Gastroesophageal sphincter (tissue), 3 donors: ENCODE measurements around the gene TMCC1.

ENCODE experiments used
- POLR2AphosphoS5 ChIP-seq: sonication (generic); formaldehyde crosslinking; IDR thresholded peaks from one replicate; pipeline ENCODE4 v1.6.1; 2017; ENCODE audit warnings: antibody characterized with exemption
- TF ChIP-seq, protein P1 (sequence below), 4 experiments: fragments of 200-600 bp in 2 of 4; fragments of 450-650 bp in 2 of 4; sonication (generic) in 1 of 4; IDR thresholded peaks; one replicate each; pipeline ENCODE4 v1.5.1; 2017 to 2019; ENCODE audit warnings: antibody characterized with exemption in 4 of 4, mild to moderate bottlenecking in 2 of 4, moderate library complexity in 2 of 4

DNA sequence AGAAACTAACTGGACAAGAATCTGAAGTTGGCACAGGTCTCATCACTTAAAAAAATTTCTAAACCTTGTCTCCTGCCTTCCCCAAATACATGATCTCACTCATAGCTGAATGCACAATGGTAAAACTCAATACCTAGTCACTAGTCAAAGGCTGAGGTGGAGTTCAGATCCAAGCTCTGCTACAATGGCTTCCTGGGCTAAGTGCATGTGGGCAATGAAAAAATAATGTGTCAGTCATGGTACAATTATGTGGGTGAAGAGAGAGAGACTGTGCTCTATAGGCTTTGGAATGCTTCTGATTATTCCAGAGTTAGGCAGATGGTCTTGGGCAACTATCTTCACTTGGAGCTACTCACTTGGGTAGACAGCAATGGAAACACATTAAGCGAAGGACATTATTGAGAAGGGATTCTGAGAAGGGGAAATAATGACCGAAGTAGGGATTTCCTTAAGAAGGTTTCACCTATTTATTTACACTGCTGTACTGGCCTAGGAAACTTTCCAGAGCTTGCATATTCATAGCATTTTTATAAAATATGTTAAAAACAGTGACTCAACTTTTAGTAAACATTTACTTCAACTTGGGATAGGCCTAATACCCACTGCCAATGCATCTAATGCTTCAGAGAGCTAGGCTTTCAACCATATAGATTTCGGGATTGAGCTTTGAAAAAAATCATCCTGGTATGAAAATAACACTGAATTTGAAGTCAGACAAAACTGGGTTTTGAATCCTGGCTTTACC, 228.3 kb downstream of the TMCC1 start:
- TF ChIP-seq, protein P1, sequence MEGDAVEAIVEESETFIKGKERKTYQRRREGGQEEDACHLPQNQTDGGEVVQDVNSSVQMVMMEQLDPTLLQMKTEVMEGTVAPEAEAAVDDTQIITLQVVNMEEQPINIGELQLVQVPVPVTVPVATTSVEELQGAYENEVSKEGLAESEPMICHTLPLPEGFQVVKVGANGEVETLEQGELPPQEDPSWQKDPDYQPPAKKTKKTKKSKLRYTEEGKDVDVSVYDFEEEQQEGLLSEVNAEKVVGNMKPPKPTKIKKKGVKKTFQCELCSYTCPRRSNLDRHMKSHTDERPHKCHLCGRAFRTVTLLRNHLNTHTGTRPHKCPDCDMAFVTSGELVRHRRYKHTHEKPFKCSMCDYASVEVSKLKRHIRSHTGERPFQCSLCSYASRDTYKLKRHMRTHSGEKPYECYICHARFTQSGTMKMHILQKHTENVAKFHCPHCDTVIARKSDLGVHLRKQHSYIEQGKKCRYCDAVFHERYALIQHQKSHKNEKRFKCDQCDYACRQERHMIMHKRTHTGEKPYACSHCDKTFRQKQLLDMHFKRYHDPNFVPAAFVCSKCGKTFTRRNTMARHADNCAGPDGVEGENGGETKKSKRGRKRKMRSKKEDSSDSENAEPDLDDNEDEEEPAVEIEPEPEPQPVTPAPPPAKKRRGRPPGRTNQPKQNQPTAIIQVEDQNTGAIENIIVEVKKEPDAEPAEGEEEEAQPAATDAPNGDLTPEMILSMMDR (IDR thresholded peaks at IDR 0.05) = no peak
- no peak for TF ChIP-seq POLR2AphosphoS5
